ENCODE data around the gene PDLIM3. TPM values are rescaled to one million over a fixed set of nuclear protein-coding genes. Genes with fewer than 3 reads are reported as not detected.

Gene PDLIM3, protein sequence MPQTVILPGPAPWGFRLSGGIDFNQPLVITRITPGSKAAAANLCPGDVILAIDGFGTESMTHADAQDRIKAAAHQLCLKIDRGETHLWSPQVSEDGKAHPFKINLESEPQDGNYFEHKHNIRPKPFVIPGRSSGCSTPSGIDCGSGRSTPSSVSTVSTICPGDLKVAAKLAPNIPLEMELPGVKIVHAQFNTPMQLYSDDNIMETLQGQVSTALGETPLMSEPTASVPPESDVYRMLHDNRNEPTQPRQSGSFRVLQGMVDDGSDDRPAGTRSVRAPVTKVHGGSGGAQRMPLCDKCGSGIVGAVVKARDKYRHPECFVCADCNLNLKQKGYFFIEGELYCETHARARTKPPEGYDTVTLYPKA
- 10 to 100 TPM; 35.6 to 56.1 TPM for total RNA-seq

DNA sequence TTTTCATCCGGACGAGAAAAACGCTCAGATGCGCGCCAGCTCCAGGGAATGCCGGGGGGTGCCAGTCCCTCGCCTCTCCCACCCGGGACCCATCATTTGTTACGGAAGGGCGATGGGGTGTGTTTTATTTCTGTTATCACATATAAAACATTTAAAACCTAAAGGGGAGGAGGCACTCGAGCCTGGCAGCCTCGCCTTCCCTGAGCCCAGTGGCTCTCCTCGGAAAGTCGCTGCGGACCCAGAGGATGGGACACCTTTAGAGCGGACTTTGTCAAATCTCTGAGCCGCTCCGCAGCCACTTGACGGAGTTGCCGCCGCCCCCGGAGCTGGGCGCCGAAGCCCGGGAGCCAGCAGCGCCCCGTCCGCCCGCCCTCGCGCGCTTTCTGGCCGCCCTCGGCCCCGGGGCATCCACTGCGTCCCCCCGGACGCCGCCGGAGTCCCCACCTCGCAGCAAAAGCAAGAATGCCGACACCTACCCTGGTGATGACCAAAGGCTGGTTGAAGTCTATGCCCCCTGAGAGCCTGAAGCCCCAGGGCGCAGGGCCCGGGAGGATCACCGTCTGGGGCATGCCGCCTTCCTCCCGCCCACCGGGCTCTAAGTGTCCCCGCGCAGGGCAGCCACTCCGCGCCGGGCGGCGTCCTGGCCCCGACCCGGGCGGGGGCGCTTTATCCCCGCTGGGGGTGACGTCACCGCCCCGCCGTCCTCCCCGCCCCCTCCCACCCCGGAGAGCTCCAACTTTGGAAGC lies at the start of gene PDLIM3:
TSS of gene PDLIM3 (minus strand) at position 642 of the 746 bp plus-strand sequence. CDS start at position 569, 73 bp downstream.

GRCh38 chr4:185471235-185472102 lies 63.8 kb downstream of the PDLIM3 start, which contains the start of gene CCDC110:
Gene CCDC110, minus strand, starts transcription at chr4:185471733. Its CDS starts 50 bp downstream, at chr4:185471683.

Other genes starting within 250 kb of the PDLIM3 start
- gene LRP2BP, start 139.6 kb downstream of the PDLIM3 start, total RNA-seq = 1 to 10 TPM in 1 of 2 donors, under 1 TPM in 1; 1.00 to 1.0 TPM
- 10 to 100 TPM; 11.3 to 13.1 TPM for gene ANKRD37, start 138.7 kb downstream of the PDLIM3 start, total RNA-seq
- gene UFSP2, start 109.5 kb downstream of the PDLIM3 start, total RNA-seq = 10 to 100 TPM; 41.0 to 42.7 TPM
- 1 to 10 TPM; 1.3 to 1.7 TPM for gene CCDC110, start 63.8 kb downstream of the PDLIM3 start, total RNA-seq

Data from melanocyte of skin (primary cell).